HEK293T (cell line): ENCODE results near the gene VPS45.
A peak's percentile ranks its signal among the peaks of the same experiment; 100 is the strongest.

ENCODE experiments used
- CTCF ChIA-PET: fragments of 350-600 bp; formaldehyde crosslinking; extraction: SDS; loops from one replicate; lab custom pipeline; 2021; ENCODE audit warnings: antibody characterized with exemption, inconsistent platforms; lab: Yijun Ruan, JAX
- POLR2A ChIA-PET: fragments of 350-600 bp; formaldehyde crosslinking; extraction: SDS; loops from one replicate; lab custom pipeline; 2020; ENCODE audit warnings: antibody characterized with exemption, inconsistent platforms; lab: Yijun Ruan, JAX
- DNase-seq: peaks from one replicate; pipeline ENCODE4 v3.0.0; 2012; ENCODE audit warnings: mixed read lengths; ENCODE audit errors: extremely low spot score
- ARNT ChIP-seq: fragments of 450-650 bp; IDR thresholded peaks from 2 replicates; pipeline ENCODE4 v1.6.1; 2017; ENCODE audit warnings: mild to moderate bottlenecking
- BHLHE40 ChIP-seq: fragments of 450-650 bp; IDR thresholded peaks from 2 replicates; pipeline ENCODE4 v1.6.1; 2016; ENCODE audit warnings: mild to moderate bottlenecking, moderate library complexity, borderline replicate concordance
- CTBP1 ChIP-seq: fragments of 450-650 bp; IDR thresholded peaks from 2 replicates; pipeline ENCODE4 v1.6.1; 2016; ENCODE audit warnings: borderline replicate concordance
- ELF4 ChIP-seq: fragments of 450-650 bp; IDR thresholded peaks from 2 replicates; pipeline ENCODE4 v1.6.1; 2017; ENCODE audit warnings: antibody characterized with exemption
- FOXA1 ChIP-seq: fragments of 450-650 bp; IDR thresholded peaks from 2 replicates; pipeline ENCODE4 v1.6.1; 2016; ENCODE audit warnings: mild to moderate bottlenecking
- FOXK2 ChIP-seq: fragments of 450-650 bp; IDR thresholded peaks from 2 replicates; pipeline ENCODE4 v1.6.1; 2016; ENCODE audit warnings: mild to moderate bottlenecking
- FOXM1 ChIP-seq: fragments of 450-650 bp; IDR thresholded peaks from 2 replicates; pipeline ENCODE4 v1.6.1; 2017; ENCODE audit warnings: mild to moderate bottlenecking, borderline replicate concordance
- HDGF ChIP-seq: fragments of 450-650 bp; IDR thresholded peaks from 2 replicates; pipeline ENCODE4 v1.6.1; 2017; ENCODE audit warnings: antibody characterized with exemption, borderline replicate concordance
- L3MBTL2 ChIP-seq: fragments of 450-650 bp; conservative IDR thresholded peaks from 2 replicates; pipeline ENCODE4 v1.6.1; 2016; ENCODE audit warnings: mild to moderate bottlenecking
- LEF1 ChIP-seq: fragments of 450-650 bp; IDR thresholded peaks from 2 replicates; pipeline ENCODE4 v1.6.1; 2017; ENCODE audit warnings: mild to moderate bottlenecking, borderline replicate concordance
- NFRKB ChIP-seq: fragments of 450-650 bp; IDR thresholded peaks from 2 replicates; pipeline ENCODE4 v1.6.1; 2016; ENCODE audit warnings: mild to moderate bottlenecking, moderate library complexity
- PKNOX1 ChIP-seq: fragments of 450-650 bp; IDR thresholded peaks from 2 replicates; pipeline ENCODE4 v1.6.1; 2016
- SP1 ChIP-seq: fragments of 450-650 bp; IDR thresholded peaks from 2 replicates; pipeline ENCODE4 v1.6.1; 2017
- SUZ12 ChIP-seq: fragments of 450-650 bp; IDR thresholded peaks from 2 replicates; pipeline ENCODE4 v1.6.1; 2016; ENCODE audit warnings: mild to moderate bottlenecking
- TARDBP ChIP-seq: fragments of 450-650 bp; IDR thresholded peaks from 2 replicates; pipeline ENCODE4 v1.6.1; 2016
- ZNF384 ChIP-seq: fragments of 450-650 bp; IDR thresholded peaks from 2 replicates; pipeline ENCODE4 v1.6.1; 2016

The VPS45 gene

DNA sequence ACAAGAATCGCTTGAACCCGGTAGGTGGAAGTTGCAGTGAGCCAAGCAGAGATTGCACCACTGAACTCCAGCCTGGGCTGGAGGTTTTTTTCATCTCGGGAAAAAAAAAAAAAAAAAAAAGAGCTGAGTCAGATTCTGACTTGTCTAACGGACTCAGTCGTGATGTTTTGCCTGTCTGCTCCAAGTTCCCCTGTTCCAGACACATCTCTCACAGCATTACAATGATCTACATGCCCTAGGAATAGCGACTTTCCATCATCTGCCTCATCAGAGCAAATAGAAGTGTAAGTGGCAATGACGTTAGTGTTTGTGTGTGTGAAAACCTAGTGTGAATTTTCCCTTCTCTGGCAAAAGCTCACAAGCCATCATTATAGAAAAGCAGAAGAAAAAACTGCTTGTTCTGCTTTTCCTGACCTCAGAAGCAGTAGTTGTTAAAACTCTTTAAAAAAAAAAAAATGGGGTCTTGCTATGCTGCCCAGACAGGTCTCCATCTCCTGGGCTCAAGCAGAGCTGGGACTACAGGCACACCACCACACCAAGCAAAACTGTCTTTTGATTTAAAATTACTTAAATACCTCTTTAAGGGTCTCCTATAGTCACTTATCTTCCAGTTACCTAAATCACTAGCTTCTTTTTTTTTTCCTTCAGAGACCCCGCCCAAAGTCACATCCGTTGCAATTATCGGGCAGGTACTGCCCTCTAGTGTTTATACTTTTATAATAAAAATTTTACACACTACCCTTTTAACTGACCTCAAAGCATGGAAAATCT is 119.4 kb downstream of the VPS45 start:
- TF ChIP-seq ZNF384: peak; percentile 96
- TF ChIP-seq CTBP1: no peak
- POLR2A ChIA-PET: interaction anchor here (0.7 to 2.5 kb wide), 3 partner anchors 11 to 300 kb away, joined by 3 to 19 read pairs (median 4); partner anchors contain the start of gene RPRD2
- DNase-seq: peak; percentile 55
- CTCF ChIA-PET: interaction anchor here (0.6 to 2.5 kb wide), 20 partner anchors 8 to 549 kb away, joined by 3 to 11 read pairs (median 4); a partner anchor contains a TSS

GRCh38 chr1:150187560-150187931 is 120.0 kb downstream of the VPS45 start:
- DNase-seq: no peak
- CTCF ChIA-PET: interaction anchor here (0.7 to 2.5 kb wide), 11 partner anchors 9 to 302 kb away, joined by 3 to 11 read pairs (median 6); a partner anchor contains a TSS
- POLR2A ChIA-PET: interaction anchor here (1.1 to 2.5 kb wide), 3 partner anchors 18 to 301 kb away, joined by 3 to 19 read pairs (median 4); partner anchors contain the start of gene RPRD2
- TF ChIP-seq SUZ12: no peak
- no peak for TF ChIP-seq LEF1
- TF ChIP-seq PKNOX1: no peak
- no peak for TF ChIP-seq L3MBTL2
- TF ChIP-seq NFRKB: no peak
- no peak for TF ChIP-seq SP1
- TF ChIP-seq BHLHE40: no peak
- no peak for TF ChIP-seq HDGF
- no peak for TF ChIP-seq ARNT
- no peak for TF ChIP-seq FOXA1
- TF ChIP-seq FOXM1: no peak

GRCh38 chr1:150192012-150192411 is 124.4 kb downstream of the VPS45 start:
- DNase-seq: no peak
- TF ChIP-seq CTBP1 (no peak), ELF4 (no peak), L3MBTL2 (no peak), BHLHE40 (no peak), TARDBP (no peak)
- POLR2A ChIA-PET: no interaction called here
- CTCF ChIA-PET: no interaction called here

DNA sequence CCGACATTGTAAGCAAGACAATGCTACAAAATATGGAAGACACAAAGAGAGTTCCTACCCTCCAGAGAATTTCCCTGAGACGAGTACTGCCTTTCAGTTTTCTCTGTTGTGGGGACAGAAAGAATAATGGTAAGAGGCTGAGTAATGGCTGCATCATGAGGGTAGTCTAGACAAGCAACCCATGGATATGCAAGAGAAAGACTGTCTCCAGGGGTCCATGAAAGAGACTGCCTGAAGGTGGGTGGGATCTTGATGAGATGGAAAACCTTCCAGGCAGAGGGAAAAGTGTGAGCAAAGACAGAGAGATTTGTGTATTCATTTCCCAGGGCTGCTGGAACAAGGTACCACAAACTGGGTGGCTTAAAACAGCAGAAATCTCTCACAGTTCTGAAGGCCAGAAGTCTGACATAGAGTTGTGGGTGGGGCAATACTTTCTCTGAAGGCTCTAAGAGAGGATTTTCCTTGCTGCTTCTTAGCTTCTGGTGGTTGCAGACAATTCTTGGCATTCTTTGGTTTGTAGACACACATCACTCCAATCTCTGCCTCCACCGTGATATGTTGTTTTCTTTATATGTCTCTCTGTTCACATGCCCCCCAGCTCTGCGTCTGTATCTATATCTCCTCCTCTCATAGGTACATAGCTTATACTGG is 126.9 kb downstream of the VPS45 start:
- TF ChIP-seq L3MBTL2 (no peak), PKNOX1 (no peak), SP1 (no peak), FOXK2 (no peak), FOXM1 (no peak), LEF1 (no peak), CTBP1 (no peak)
- ChIA-PET CTCF (no interaction called here), POLR2A (no interaction called here)
- no peak for DNase-seq
